Hepatocyte (in vitro differentiated cells): ENCODE data around the gene SLC22A9. TPM values are rescaled to one million over a fixed set of nuclear protein-coding genes. Genes with fewer than 3 reads are reported as not detected.

Source experiments
- DNase-seq: peaks from one replicate; pipeline ENCODE4 v3.0.0-alpha.2; 2016; ENCODE audit warnings: low spot score
- H2AFZ ChIP-seq: fragments of 200-600 bp; sonication (generic); 2 replicates; pipeline ENCODE4 v1.6.0; 2016; ENCODE audit warnings: antibody characterized with exemption, mild to moderate bottlenecking
- H3K27ac ChIP-seq: fragments of 200-600 bp; sonication (generic); 2 replicates; pipeline ENCODE4 v1.5.1; 2016; ENCODE audit warnings: mild to moderate bottlenecking
- H3K27me3 ChIP-seq: fragments of 200-600 bp; sonication (generic); 2 replicates; pipeline ENCODE4 v1.6.1; 2016
- H3K36me3 ChIP-seq: fragments of 200-600 bp; sonication (generic); replicated peaks from 2 replicates; pipeline ENCODE4 v1.5.1; 2016; ENCODE audit warnings: low read depth; ENCODE audit not compliant: insufficient read depth
- H3K4me1 ChIP-seq: fragments of 200-600 bp; sonication (generic); 2 replicates; pipeline ENCODE4 v1.5.1; 2016; ENCODE audit warnings: mild to moderate bottlenecking, moderate library complexity; ENCODE audit not compliant: insufficient read depth
- H3K4me2 ChIP-seq: fragments of 200-600 bp; sonication (generic); 2 replicates; pipeline ENCODE4 v1.6.0; 2016
- H3K4me3 ChIP-seq: fragments of 200-600 bp; sonication (generic); 2 replicates; pipeline ENCODE4 v1.5.1; 2016; ENCODE audit warnings: mild to moderate bottlenecking
- H3K79me2 ChIP-seq: fragments of 200-600 bp; sonication (generic); 2 replicates; pipeline ENCODE4 v1.6.0; 2017; ENCODE audit warnings: mild to moderate bottlenecking
- H3K9me2 ChIP-seq: fragments of 200-600 bp; sonication (generic); replicated peaks from 2 replicates; pipeline ENCODE4 v1.6.0; 2017; ENCODE audit warnings: mild to moderate bottlenecking; ENCODE audit not compliant: insufficient read depth
- H3K9me3 ChIP-seq: fragments of 200-600 bp; sonication (generic); 2 replicates; pipeline ENCODE4 v1.5.1; 2016; ENCODE audit warnings: low read depth, mild to moderate bottlenecking
- H4K20me1 ChIP-seq: fragments of 200-600 bp; sonication (generic); 2 replicates; pipeline ENCODE4 v1.6.0; 2016; ENCODE audit warnings: mild to moderate bottlenecking; ENCODE audit not compliant: insufficient read depth, poor library complexity, severe bottlenecking
- CTCF ChIP-seq: fragments of 200-600 bp; sonication (generic); IDR thresholded peaks from 2 replicates; pipeline ENCODE4 v1.5.1; 2016; ENCODE audit warnings: antibody characterized with exemption, mild to moderate bottlenecking; ENCODE audit not compliant: poor library complexity
- EZH2 ChIP-seq: fragments of 200-600 bp; sonication (generic); IDR thresholded peaks from 2 replicates; pipeline ENCODE4 v1.6.1; 2016; ENCODE audit warnings: antibody characterized with exemption, mild to moderate bottlenecking, borderline replicate concordance
- EZH2phosphoT487 ChIP-seq: fragments of 200-600 bp; sonication (generic); IDR thresholded peaks from one replicate; pipeline ENCODE4 v1.6.1; 2018; ENCODE audit warnings: antibody characterized with exemption, mild to moderate bottlenecking, low read depth, moderate library complexity; ENCODE audit not compliant: unreplicated experiment, severe bottlenecking
- WGBS: methylation state at CpG from one replicate; pipeline ENCODE4 v1.1.6; 2016; ENCODE audit warnings: low lambda C conversion rate; ENCODE audit errors: missing lambda C conversion rate; 5-methylcytosine and 5-hydroxymethylcytosine counted together
- polyA plus RNA-seq: library from polyadenylated mRNA; unstranded; fragments of >200 nt; fragmentation: Nextera tagmentation; extraction: Ambion mirVana; gene quantifications from 2 replicates; pipeline ENCODE4 v1.2.1, GENCODE V29; 2016
- total RNA-seq: library from RNA; depleted of rRNA; stranded (reverse); fragments of >200 nt; gene quantifications from 2 replicates; pipeline ENCODE4 v1.2.3, GENCODE V29; 2014

The SLC22A9 gene
- total and polyA plus RNA-seq, 2 experiments from 2014 or later, result 17.1 to 36.3 TPM

- no peaks in the 10 kb centered on the region for H3K9me2 ChIP-seq
- no peak overlapping the region for H3K4me2 ChIP-seq
- no peaks in the 10 kb centered on the region for H3K9me3 ChIP-seq
- H3K79me2 ChIP-seq, result no peaks in the 10 kb centered on the region
- no peaks in the 10 kb centered on the region for H4K20me1 ChIP-seq
- no peak overlapping the region for H2AFZ ChIP-seq
- no peak for TF ChIP-seq EZH2phosphoT487
- no peak for TF ChIP-seq EZH2
- TF ChIP-seq CTCF, result no peak
- no peak overlapping the region for H3K27ac ChIP-seq
- no peak for DNase-seq
- H3K27me3 ChIP-seq, result no peaks in the 10 kb centered on the region
- H3K4me3 ChIP-seq, result no peak overlapping the region
- no peaks in the 10 kb centered on the region for H3K36me3 ChIP-seq
- no peaks in the 10 kb centered on the region for H3K4me1 ChIP-seq
- WGBS, result 89% methylated on average over 2 of the region's 2 CpGs
These were observed 10.5 kb downstream of the SLC22A9 start for GRCh38 chr11:63380130-63380529.

GRCh38 chr11:63395697-63396096 is 26.1 kb downstream of the SLC22A9 start:
- Histone ChIP-seq H3K4me1 (no peaks in the 10 kb centered on the region), H3K9me2 (no peaks in the 10 kb centered on the region), H3K79me2 (no peaks in the 10 kb centered on the region), H3K27ac (no peak overlapping the region), H2AFZ (no peak overlapping the region), H3K4me2 (no peak overlapping the region), H3K27me3 (peaks cover 3% of the 10 kb centered on the region), H4K20me1 (no peaks in the 10 kb centered on the region), H3K9me3 (no peaks in the 10 kb centered on the region), H3K36me3 (no peaks in the 10 kb centered on the region), H3K4me3 (no peak overlapping the region)
- DNase-seq, result no peak
- TF ChIP-seq CTCF (no peak), EZH2 (no peak), EZH2phosphoT487 (no peak)
- WGBS, result 82% methylated on average over 1 of the region's 1 CpG

- H3K27ac ChIP-seq, result no peak overlapping the region
- DNase-seq, result peak; percentile 10
These were observed 34.8 kb downstream of the SLC22A9 start for GRCh38 chr11:63404161-63404935.

More at GRCh38 chr11:63404161-63404935, 34.8 kb downstream of the SLC22A9 start:
- Histone ChIP-seq H3K27me3 (no peaks in the 10 kb centered on the region), H4K20me1 (no peaks in the 10 kb centered on the region), H3K9me2 (no peaks in the 10 kb centered on the region), H3K4me1 (no peaks in the 10 kb centered on the region), H3K79me2 (no peaks in the 10 kb centered on the region), H3K4me2 (no peak overlapping the region), H3K9me3 (no peaks in the 10 kb centered on the region), H2AFZ (no peak overlapping the region), H3K4me3 (no peak overlapping the region), H3K36me3 (no peaks in the 10 kb centered on the region)
- TF ChIP-seq EZH2 (no peak), CTCF (no peak), EZH2phosphoT487 (no peak)
- 77% methylated on average over 5 of the region's 5 CpGs for WGBS
